Adipocyte (in vitro differentiated cells): ENCODE measurements around the gene MOK.

Source experiments
- DNase-seq: peaks from one replicate; pipeline ENCODE4 v3.0.0-alpha.2; 2015; ENCODE audit warnings: low read depth
- H3K27me3 ChIP-seq: replicated peaks from 2 replicates; pipeline ENCODE4 v1.7.0; 2013; ENCODE audit warnings: mild to moderate bottlenecking, low read length, moderate library complexity; ENCODE audit not compliant: control insufficient read depth, insufficient read depth
- H3K36me3 ChIP-seq: 2 replicates; pipeline ENCODE4 v1.7.0; 2013; ENCODE audit warnings: low read length, mild to moderate bottlenecking, moderate library complexity; ENCODE audit not compliant: control insufficient read depth, insufficient read depth, severe bottlenecking
- H3K4me1 ChIP-seq: 2 replicates; pipeline ENCODE4 v1.7.0; 2013; ENCODE audit warnings: mild to moderate bottlenecking, low read length, moderate library complexity; ENCODE audit not compliant: control insufficient read depth, insufficient read depth
- H3K4me3 ChIP-seq: 2 replicates; pipeline ENCODE4 v1.7.0; 2013; ENCODE audit warnings: mild to moderate bottlenecking, low read length, moderate library complexity
- H3K9ac ChIP-seq: 2 replicates; pipeline ENCODE4 v1.7.0; 2013; ENCODE audit warnings: mild to moderate bottlenecking, low read length, moderate library complexity
- H3K9me3 ChIP-seq: 2 replicates; pipeline ENCODE4 v1.7.0; 2013; ENCODE audit warnings: mild to moderate bottlenecking, low read length, moderate library complexity; ENCODE audit not compliant: control insufficient read depth

MOK gene

DNA sequence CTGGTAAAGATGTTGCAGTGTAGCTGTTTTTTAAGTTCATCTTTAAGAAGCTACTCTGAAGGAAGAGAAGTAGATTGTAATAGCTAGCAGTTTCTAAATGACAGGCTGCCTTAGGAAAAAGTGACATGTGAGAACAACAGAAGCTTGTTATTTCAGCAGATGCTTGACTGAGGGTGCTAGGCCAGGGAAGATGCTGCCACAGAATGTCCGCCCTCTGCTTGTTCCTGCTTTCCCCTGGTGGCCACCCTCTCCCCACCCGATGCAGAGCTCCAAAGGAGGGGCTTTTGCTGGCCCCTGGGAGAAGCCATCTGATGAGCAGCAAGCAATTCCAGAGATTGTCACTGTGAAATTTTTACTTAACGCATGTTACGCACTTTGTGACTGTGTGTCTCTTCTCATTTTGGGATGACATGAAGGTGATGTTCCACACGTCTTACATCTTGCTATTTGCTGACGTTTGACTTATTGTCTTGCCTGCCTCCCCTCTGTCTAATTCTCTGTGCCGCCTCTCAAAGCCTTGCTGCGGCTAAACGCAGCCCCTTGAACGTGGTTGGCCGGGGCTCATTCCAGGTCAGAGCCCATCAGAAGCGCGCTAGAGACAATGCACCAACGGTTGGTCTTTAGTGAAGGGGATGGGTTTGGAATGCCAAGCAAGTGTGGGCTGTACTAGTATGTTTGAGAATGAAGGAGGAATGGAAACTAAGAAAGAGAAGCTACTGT, 120.5 kb downstream of the MOK start:
- no peaks in the 10 kb centered on the region for H3K36me3 ChIP-seq
- peaks cover 55% of the 10 kb centered on the region for H3K4me1 ChIP-seq
- H3K4me3 ChIP-seq, result no peak overlapping the region
- H3K9me3 ChIP-seq, result no peaks in the 10 kb centered on the region
- no peak overlapping the region for H3K9ac ChIP-seq
- no peaks in the 10 kb centered on the region for H3K27me3 ChIP-seq
- no peak for DNase-seq

DNA sequence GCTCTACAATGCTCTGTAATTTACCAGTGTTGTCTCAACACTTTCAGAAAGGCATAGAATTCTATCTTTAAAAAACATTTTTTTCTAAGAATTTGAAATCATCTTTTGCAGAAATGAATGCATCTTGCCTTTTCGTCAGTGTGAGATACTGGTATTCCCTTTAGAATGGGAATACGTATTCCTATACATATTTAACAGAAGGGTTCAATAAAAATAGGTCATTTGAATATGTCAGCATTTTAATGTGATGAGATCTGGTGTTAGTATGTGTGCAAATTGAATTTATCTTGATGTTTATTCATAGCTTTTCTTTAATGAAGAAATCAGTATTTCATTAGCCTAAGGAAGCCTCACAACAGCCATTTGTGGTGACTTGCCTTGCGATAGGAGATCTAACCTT, 121.1 kb downstream of the MOK start:
- Histone ChIP-seq H3K36me3 (no peaks in the 10 kb centered on the region), H3K4me3 (no peak overlapping the region)

DNA sequence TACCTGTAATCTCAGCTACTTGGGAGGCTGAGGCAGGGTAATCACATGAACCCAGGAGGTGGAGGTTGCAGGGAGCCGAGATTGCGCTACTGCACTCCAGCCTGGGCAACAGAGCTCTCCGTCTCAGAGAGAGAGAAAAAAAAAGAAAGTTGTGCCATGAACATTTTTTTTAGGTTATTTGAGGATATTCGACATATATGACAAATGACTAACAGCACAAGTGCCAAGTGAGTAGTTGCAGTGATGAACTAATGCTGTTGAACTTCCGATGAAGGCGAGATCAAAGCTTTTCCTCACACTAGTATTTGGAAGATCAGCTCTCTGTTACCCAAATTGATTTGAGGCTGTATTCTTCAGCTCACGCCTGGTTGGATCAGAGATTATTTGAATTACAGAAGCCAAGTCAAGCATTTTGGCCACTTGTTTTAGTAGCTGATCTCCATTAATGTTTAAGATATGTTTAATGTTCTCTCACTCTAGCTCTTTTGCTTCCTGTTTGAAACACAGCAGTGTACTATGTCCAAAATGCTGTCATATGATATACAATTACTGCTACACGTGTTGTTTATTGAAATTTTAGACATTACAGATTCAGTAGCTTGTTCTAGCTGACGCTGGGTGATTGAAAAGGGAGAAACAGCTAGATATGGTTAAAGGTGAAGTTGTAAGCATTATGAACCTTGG, 121.9 kb downstream of the MOK start:
- no peak for DNase-seq
- no peaks in the 10 kb centered on the region for H3K36me3 ChIP-seq
- H3K4me1 ChIP-seq, result peaks cover 49% of the 10 kb centered on the region
- H3K9me3 ChIP-seq, result no peaks in the 10 kb centered on the region
- H3K4me3 ChIP-seq, result no peak overlapping the region
- H3K27me3 ChIP-seq, result no peaks in the 10 kb centered on the region
- no peak overlapping the region for H3K9ac ChIP-seq

More for the DNA sequence above, 121.1 kb downstream of the MOK start:
- H3K9me3 ChIP-seq, result no peaks in the 10 kb centered on the region
- H3K9ac ChIP-seq, result no peak overlapping the region
- no peak for DNase-seq
- no peaks in the 10 kb centered on the region for H3K27me3 ChIP-seq
- peaks cover 55% of the 10 kb centered on the region for H3K4me1 ChIP-seq

DNA sequence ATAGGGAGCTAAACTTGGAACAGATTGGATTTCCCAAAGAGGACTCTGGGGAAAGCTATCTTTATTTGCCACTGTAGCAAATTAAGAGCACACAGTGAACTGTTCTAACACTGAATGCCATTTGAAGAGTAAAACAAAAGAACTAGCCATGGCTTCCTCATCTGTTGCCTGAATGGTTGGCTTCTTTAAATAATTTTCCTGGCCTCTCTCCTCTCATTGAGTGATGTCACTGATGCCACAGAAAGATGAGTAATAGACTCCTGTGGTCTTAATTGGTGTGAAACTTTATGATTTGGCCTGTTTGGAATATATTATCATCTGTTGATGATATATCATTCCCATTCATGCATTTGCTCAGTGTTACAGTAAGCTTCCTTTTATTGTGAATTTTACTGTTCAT, 122.8 kb downstream of the MOK start:
- Histone ChIP-seq H3K36me3 (no peaks in the 10 kb centered on the region), H3K4me3 (no peak overlapping the region), H3K4me1 (peaks cover 48% of the 10 kb centered on the region), H3K9me3 (no peaks in the 10 kb centered on the region), H3K27me3 (no peaks in the 10 kb centered on the region), H3K9ac (no peak overlapping the region)
- peak; percentile 29 for DNase-seq

DNA sequence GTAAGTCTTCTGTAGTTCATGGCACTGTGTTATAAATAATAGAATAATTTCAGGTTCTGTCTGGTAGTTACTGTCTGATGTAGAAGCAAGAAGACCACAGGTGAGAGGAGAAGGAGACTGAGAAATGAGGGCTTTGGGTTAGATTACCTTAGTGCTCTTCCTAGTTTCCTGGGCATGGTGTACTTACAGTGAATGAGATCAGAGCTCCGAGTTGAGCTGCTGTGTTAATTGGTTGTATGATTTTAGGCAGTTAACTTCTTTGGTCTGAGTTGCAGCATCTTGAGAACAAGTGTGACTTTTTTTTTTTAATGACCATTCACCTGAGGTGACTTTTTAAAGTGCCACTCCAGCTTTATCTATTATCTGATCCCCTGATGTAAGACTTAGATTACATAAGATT, 123.8 kb downstream of the MOK start:
- no peak for DNase-seq
- no peak overlapping the region for H3K4me3 ChIP-seq
- no peaks in the 10 kb centered on the region for H3K27me3 ChIP-seq
- peaks cover 44% of the 10 kb centered on the region for H3K4me1 ChIP-seq
- no peaks in the 10 kb centered on the region for H3K9me3 ChIP-seq
- H3K9ac ChIP-seq, result no peak overlapping the region
- no peaks in the 10 kb centered on the region for H3K36me3 ChIP-seq

DNA sequence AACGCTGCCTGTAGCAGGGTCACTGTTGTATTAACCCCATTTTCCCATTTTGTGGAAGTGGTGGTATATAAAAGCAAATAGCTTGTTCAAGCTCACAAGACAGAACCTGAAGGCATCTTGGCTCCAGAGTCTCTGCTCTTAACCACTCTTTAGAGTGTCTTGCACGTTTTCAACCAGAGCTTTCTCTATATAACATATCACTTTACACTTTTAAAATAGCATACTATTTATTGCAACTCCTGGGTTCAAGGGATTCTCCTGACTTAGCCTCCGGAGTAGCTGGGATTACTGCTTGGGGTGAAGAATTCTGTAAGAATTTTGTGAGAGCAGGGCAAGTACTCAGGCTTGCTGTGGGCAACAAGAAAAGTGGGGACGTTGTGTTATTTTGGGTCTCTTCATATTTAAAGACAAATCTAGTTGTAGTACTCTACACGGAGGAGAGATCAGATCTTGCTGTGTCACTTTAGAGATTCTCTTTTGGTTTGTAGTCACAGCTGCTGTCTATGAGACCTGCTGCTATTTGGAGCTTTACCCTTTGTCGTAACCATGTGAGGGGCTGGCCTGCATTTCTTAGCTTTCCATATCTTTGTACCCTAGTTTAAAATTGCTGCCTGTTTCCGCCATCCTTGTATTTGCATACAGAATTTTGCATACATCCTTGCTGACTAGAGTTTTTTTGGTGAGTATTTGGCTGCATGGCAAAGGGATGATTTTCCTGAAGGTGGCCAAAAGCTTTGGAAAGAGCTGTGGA, 124.5 kb downstream of the MOK start:
- no peak overlapping the region for H3K9ac ChIP-seq
- no peak for DNase-seq
- no peaks in the 10 kb centered on the region for H3K9me3 ChIP-seq
- H3K36me3 ChIP-seq, result no peaks in the 10 kb centered on the region
- peaks cover 39% of the 10 kb centered on the region for H3K4me1 ChIP-seq
- no peak overlapping the region for H3K4me3 ChIP-seq
- H3K27me3 ChIP-seq, result no peaks in the 10 kb centered on the region
